Liver (tissue), 9 donors: ENCODE results near the gene NXPH2. TPM values are rescaled to one million over a fixed set of nuclear protein-coding genes. Genes with fewer than 3 reads are reported as not detected.

Experiments
- DNase-seq: peaks from one replicate; pipeline ENCODE4 v3.0.0-alpha.2; 2017; ENCODE audit warnings: low spot score
- H3K27ac ChIP-seq, 2 donors: one replicate each; pipeline ENCODE4 v1.7.0; 2013; ENCODE audit warnings: inconsistent platforms in 2 of 2, low read length in 2 of 2, control low read depth in 1 of 2, low read depth in 1 of 2, mild to moderate bottlenecking in 1 of 2
- H3K27me3 ChIP-seq, 4 donors: one replicate each; pipeline versions ENCODE4 v1.6.1 to v1.7.0; 2013; ENCODE audit warnings: low read length in 3 of 4, inconsistent platforms in 1 of 4, mild to moderate bottlenecking in 1 of 4, moderate library complexity in 1 of 4; ENCODE audit not compliant: control insufficient read depth in 4 of 4, insufficient read depth in 4 of 4
- H3K36me3 ChIP-seq, 4 donors: one replicate each; pipeline versions ENCODE4 v1.6.1 to v1.7.0; 2013; ENCODE audit warnings: low read length in 3 of 4, mild to moderate bottlenecking in 3 of 4, low read depth in 1 of 4, moderate library complexity in 1 of 4; ENCODE audit not compliant: control insufficient read depth in 4 of 4, insufficient read depth in 3 of 4
- H3K4me1 ChIP-seq, 4 donors: one replicate each; pipeline versions ENCODE4 v1.6.1 to v1.7.0; 2013; ENCODE audit warnings: low read length in 3 of 4, mild to moderate bottlenecking in 3 of 4, moderate library complexity in 1 of 4; ENCODE audit not compliant: control insufficient read depth in 4 of 4, insufficient read depth in 4 of 4
- H3K4me3 ChIP-seq, 3 donors: one replicate each; pipeline versions ENCODE4 v1.6.1 to v1.7.0; 2013; ENCODE audit warnings: low read length in 3 of 3, control low read depth in 1 of 3, low read depth in 1 of 3, mild to moderate bottlenecking in 1 of 3
- H3K9ac ChIP-seq, 2 donors: one replicate each; pipeline ENCODE4 v1.7.0; 2013; ENCODE audit warnings: low read length in 2 of 2, mild to moderate bottlenecking in 2 of 2, moderate library complexity in 2 of 2, control low read depth in 1 of 2, low read depth in 1 of 2
- H3K9me3 ChIP-seq, 4 donors: one replicate each; pipeline versions ENCODE4 v1.6.1 to v1.7.0; 2013; ENCODE audit warnings: low read length in 3 of 4; ENCODE audit not compliant: control insufficient read depth in 4 of 4
- CTCF ChIP-seq: fragments of 150-350 bp; IDR thresholded peaks from 2 replicates; pipeline ENCODE4 v1.5.1; 2017; ENCODE audit warnings: improper control_type of control experiment, low read depth, low read length; ENCODE audit not compliant: missing input control
- FOXA1 ChIP-seq: IDR thresholded peaks from 2 replicates; pipeline ENCODE4 v1.6.1; 2016; ENCODE audit warnings: antibody characterized with exemption
- FOXA2 ChIP-seq: IDR thresholded peaks from 2 replicates; pipeline ENCODE4 v1.6.1; 2016; ENCODE audit warnings: antibody characterized with exemption
- HNF4A ChIP-seq, 2 donors: conservative IDR thresholded peaks; 2 replicates each; pipeline ENCODE4 v1.6.1; 2016; ENCODE audit warnings: antibody characterized with exemption in 2 of 2, mild to moderate bottlenecking in 2 of 2
- HNF4G ChIP-seq: IDR thresholded peaks from 2 replicates; pipeline ENCODE4 v1.6.1; 2016; ENCODE audit warnings: antibody characterized with exemption
- MAX ChIP-seq: IDR thresholded peaks from 2 replicates; pipeline ENCODE4 v1.6.1; 2016; ENCODE audit warnings: antibody characterized with exemption
- RAD21 ChIP-seq, 2 donors: IDR thresholded peaks; 2 replicates each; pipeline ENCODE4 v1.6.1; 2016; ENCODE audit warnings: antibody characterized with exemption in 2 of 2, mild to moderate bottlenecking in 2 of 2
- RXRA ChIP-seq, 2 donors: IDR thresholded peaks; 2 replicates each; pipeline ENCODE4 v1.6.1; 2017 to 2018; ENCODE audit warnings: antibody characterized with exemption in 2 of 2, mild to moderate bottlenecking in 1 of 2
- SP1 ChIP-seq: IDR thresholded peaks from 2 replicates; pipeline ENCODE4 v1.6.1; 2018; ENCODE audit warnings: antibody characterized with exemption, mild to moderate bottlenecking
- TAF1 ChIP-seq: conservative IDR thresholded peaks from 2 replicates; pipeline ENCODE4 v1.6.1; 2016; ENCODE audit warnings: antibody characterized with exemption, mild to moderate bottlenecking
- YY1 ChIP-seq: IDR thresholded peaks from 2 replicates; pipeline ENCODE4 v1.6.1; 2016; ENCODE audit warnings: antibody characterized with exemption, mild to moderate bottlenecking
- WGBS: extraction: QIAGEN DNeasy Blood & Tissue Kit; methylation state at CpG from one replicate; pipeline ENCODE4 v1.1.7; 2013; 5-methylcytosine and 5-hydroxymethylcytosine counted together
- polyA plus RNA-seq, 2 donors: library from polyadenylated mRNA; stranded (reverse) in 1 of 2; unstranded in 1 of 2; fragments of 200-250 nt in 1 of 2; fragments of >200 nt in 1 of 2; fragmentation: Nextera tagmentation in 1 of 2; extraction: Ambion mirVana in 1 of 2; gene quantifications; one replicate each; pipeline versions ENCODE4 v1.2.1 to v1.2.3, GENCODE V29; 2013 to 2015
- total RNA-seq, 2 donors: library from RNA; depleted of rRNA; stranded (reverse); fragments of >200 nt; gene quantifications; one replicate each; pipeline ENCODE4 v1.2.3, GENCODE V29; 2014
- TF ChIP-seq, protein P1 (sequence below): IDR thresholded peaks from 2 replicates; pipeline ENCODE4 v1.6.1; 2016; ENCODE audit warnings: antibody characterized with exemption
- donor health status: healthy.
- donor health status: healthy.
- donor health status: healthy.
- donor health status: healthy.
- donor health status: healthy.

The NXPH2 gene
- total and polyA plus RNA-seq, 4 donors = 0.15 to 0.19 TPM; not detected in 2

- DNase-seq = no peak
- 22% methylated on average over 2 of the region's 2 CpGs for WGBS
Observed at GRCh38 chr2:138787053-138787666, 7.0 kb upstream of the NXPH2 start.

GRCh38 chr2:138782383-138782782, 2.2 kb upstream of the NXPH2 start:
- Histone ChIP-seq H3K27ac (no peak overlapping the region), H3K36me3 (no peaks in the 10 kb centered on the region), H3K4me1 (peaks cover 11 to 22% (median 15%) of the 10 kb centered on the region in 4 donors), H3K4me3 (no peak overlapping the region), H3K9me3 (no peaks in the 10 kb centered on the region), H3K27me3 (peaks cover 7 to 15% (median 8%) of the 10 kb centered on the region in 4 donors), H3K9ac (no peak overlapping the region)
- TF ChIP-seq, protein P1, sequence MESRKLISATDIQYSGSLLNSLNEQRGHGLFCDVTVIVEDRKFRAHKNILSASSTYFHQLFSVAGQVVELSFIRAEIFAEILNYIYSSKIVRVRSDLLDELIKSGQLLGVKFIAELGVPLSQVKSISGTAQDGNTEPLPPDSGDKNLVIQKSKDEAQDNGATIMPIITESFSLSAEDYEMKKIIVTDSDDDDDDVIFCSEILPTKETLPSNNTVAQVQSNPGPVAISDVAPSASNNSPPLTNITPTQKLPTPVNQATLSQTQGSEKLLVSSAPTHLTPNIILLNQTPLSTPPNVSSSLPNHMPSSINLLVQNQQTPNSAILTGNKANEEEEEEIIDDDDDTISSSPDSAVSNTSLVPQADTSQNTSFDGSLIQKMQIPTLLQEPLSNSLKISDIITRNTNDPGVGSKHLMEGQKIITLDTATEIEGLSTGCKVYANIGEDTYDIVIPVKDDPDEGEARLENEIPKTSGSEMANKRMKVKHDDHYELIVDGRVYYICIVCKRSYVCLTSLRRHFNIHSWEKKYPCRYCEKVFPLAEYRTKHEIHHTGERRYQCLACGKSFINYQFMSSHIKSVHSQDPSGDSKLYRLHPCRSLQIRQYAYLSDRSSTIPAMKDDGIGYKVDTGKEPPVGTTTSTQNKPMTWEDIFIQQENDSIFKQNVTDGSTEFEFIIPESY = no peak
- TF ChIP-seq FOXA1 (no peak), FOXA2 (no peak), HNF4A (conservative IDR thresholded peaks at IDR 0.05) (no peak), RAD21 (IDR thresholded peaks at IDR 0.05) (no peak), HNF4G (no peak), TAF1 (no peak), RXRA (IDR thresholded peaks at IDR 0.05) (no peak)
- no peak for DNase-seq
- WGBS = 87% methylated on average over 5 of the region's 5 CpGs

More at GRCh38 chr2:138787053-138787666, 7.0 kb upstream of the NXPH2 start:
- Histone ChIP-seq H3K9ac (no peak overlapping the region), H3K36me3 (no peaks in the 10 kb centered on the region), H3K27ac (no peak overlapping the region), H3K9me3 (no peaks in the 10 kb centered on the region), H3K4me3 (no peak overlapping the region), H3K4me1 (peaks cover 0 to 4% (median 4%) of the 10 kb centered on the region in 4 donors), H3K27me3 (peaks cover 0 to under 1% (median 0%) of the 10 kb centered on the region in 4 donors)
- TF ChIP-seq HNF4G (no peak), RAD21 (IDR thresholded peaks at IDR 0.05) (peak; percentile 91 to 92), SP1 (no peak), MAX (no peak), CTCF (peak; percentile 91)

- no peak for DNase-seq
- TF ChIP-seq YY1 (no peak), FOXA1 (no peak)
- Histone ChIP-seq H3K4me1 (peaks cover 11 to 17% (median 12%) of the 10 kb centered on the region in 4 donors), H3K4me3 (peak overlapping the region in 1 of 3 donors; percentile 52), H3K27me3 (peaks cover 7 to 15% (median 9%) of the 10 kb centered on the region in 4 donors), H3K9ac (no peak overlapping the region), H3K9me3 (no peaks in the 10 kb centered on the region), H3K36me3 (no peaks in the 10 kb centered on the region), H3K27ac (no peak overlapping the region)
- 10% methylated on average over 19 of the region's 19 CpGs for WGBS
Observed at GRCh38 chr2:138780908-138781307, 718 bp upstream of the NXPH2 start.
